Measurements from ENCODE around the gene RBM26. TPM values are rescaled to one million over a fixed set of nuclear protein-coding genes. Genes with fewer than 3 reads are reported as not detected.

Gene RBM26
- total and polyA plus RNA-seq, 2 experiments from 2014 or later, result 11.1 to 19.2 TPM

DNA sequence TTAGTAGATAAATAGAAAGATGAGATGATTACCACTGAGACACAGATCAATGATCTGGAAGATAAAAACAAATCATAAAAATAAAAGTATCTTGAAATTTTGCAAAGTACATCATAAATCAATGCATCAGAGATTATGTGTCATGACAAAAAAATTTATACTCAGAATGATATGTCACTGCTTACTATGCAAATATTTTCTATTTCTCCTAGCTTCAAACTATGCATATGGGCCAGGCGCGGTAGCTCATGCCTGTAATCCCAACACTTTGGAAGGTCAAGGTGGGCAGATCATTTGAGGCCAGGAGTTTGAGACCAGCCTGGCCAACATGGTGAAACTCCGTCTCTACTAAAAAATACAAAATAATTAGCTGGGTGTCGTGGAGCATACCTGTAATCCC lies 17.3 kb upstream of the RBM26 start:
- 87 to 89% methylated on average over 4 of the region's 4 CpGs for WGBS, 2 experiments (ENCODE audit: low coverage in 1 of 2, low lambda C conversion rate in 2 of 2, missing lambda C conversion rate in 2 of 2)
- no peaks in the 10 kb centered on the region for H3K9me3 ChIP-seq (ENCODE audit: low read depth)
- in situ Hi-C loops (cut with MboI), result loop anchor here (25.0 kb wide), 1 partner anchor 939 kb away; no protein-coding TSS in a partner anchor

DNA sequence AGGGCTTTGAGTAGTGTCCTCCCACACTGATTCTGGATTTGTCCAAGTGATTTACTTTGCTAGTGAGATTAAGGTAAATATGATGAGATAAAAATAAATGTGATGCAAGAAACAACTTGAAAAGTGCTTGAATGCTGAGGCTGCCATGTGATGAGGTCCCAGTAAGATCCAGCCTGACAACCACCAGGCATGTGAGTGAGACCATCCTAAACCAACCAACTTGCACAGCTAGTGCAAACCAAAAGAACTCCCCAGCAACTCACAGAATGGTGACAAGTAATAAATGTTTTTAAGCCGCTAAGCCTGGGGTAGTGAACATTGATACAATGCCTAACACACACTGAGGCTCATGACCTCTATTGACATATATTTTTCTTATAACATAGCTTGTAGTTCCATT lies 13.3 kb upstream of the RBM26 start:
- no peak for TF ChIP-seq EZH2phosphoT487 (IDR thresholded peaks at IDR 0.05; ENCODE audit: insufficient read depth, low read depth)

More for the DNA sequence above, 17.3 kb upstream of the RBM26 start:
- no peaks in the 10 kb centered on the region for H3K79me2 ChIP-seq (ENCODE audit: insufficient read depth)
- no peaks in the 10 kb centered on the region for H3K36me3 ChIP-seq (ENCODE audit: low read depth)
- H3K27ac ChIP-seq, result no peak overlapping the region
- no peaks in the 10 kb centered on the region for H3F3A ChIP-seq (ENCODE audit: insufficient read depth)
- no peak overlapping the region for H3K9ac ChIP-seq
- no peak overlapping the region for H3K4me3 ChIP-seq
- no peaks in the 10 kb centered on the region for H3K9me2 ChIP-seq (ENCODE audit: insufficient read depth)
- TF ChIP-seq EZH2 (IDR thresholded peaks at IDR 0.05; ENCODE audit: insufficient read depth, poor library complexity, severe bottlenecking), result no peak
- no peak for TF ChIP-seq EZH2phosphoT487 (IDR thresholded peaks at IDR 0.05; ENCODE audit: insufficient read depth, low read depth)
- DNase-seq, result no peak
- H3K27me3 ChIP-seq (replicated peaks; ENCODE audit: insufficient read depth), result no peaks in the 10 kb centered on the region
- H2AFZ ChIP-seq, result no peak overlapping the region
- no peaks in the 10 kb centered on the region for H4K20me1 ChIP-seq (ENCODE audit: insufficient read depth)
- H3K4me1 ChIP-seq (ENCODE audit: insufficient read depth), result peaks cover 5% of the 10 kb centered on the region; the same call in 1 of the 2 replicates
- H3K4me2 ChIP-seq (ENCODE audit: unreplicated experiment), result no peak overlapping the region

DNA sequence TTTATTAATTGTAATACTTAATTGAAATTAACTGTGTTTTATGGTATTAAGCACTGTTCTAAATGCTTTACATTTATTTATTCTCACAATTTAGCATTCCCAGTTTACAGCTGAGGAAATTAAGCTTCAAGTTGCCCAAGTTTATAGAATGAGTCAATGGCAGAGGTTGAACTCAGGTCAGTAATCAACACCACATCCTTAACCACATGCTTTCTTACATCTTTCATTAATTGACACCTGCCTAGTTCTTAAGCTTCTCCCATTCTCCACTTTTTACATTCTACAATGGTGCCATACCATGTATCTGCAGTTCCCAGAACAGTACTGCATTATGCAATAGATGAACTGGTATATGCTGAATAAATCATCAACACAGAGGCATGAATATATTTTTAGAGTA lies 11.7 kb upstream of the RBM26 start:
- Histone ChIP-seq H3K4me3 (no peak overlapping the region), H3K27me3 (replicated peaks; ENCODE audit: insufficient read depth) (no peaks in the 10 kb centered on the region), H3K4me1 (ENCODE audit: insufficient read depth) (no peaks in the 10 kb centered on the region), H3K36me3 (ENCODE audit: low read depth) (no peaks in the 10 kb centered on the region), H3K79me2 (ENCODE audit: insufficient read depth) (no peaks in the 10 kb centered on the region), H3K9me2 (ENCODE audit: insufficient read depth) (no peaks in the 10 kb centered on the region), H3K9ac (no peak overlapping the region), H3F3A (ENCODE audit: insufficient read depth) (no peaks in the 10 kb centered on the region), H2AFZ (no peak overlapping the region), H3K4me2 (ENCODE audit: unreplicated experiment) (no peak overlapping the region), H3K9me3 (ENCODE audit: low read depth) (no peaks in the 10 kb centered on the region), H3K27ac (no peak overlapping the region), H4K20me1 (ENCODE audit: insufficient read depth) (no peaks in the 10 kb centered on the region)
- TF ChIP-seq EZH2 (IDR thresholded peaks at IDR 0.05; ENCODE audit: insufficient read depth, poor library complexity, severe bottlenecking), result no peak
- TF ChIP-seq EZH2phosphoT487 (IDR thresholded peaks at IDR 0.05; ENCODE audit: insufficient read depth, low read depth), result no peak
- in situ Hi-C loops (cut with MboI), result loop anchor here (25.0 kb wide), 1 partner anchor 945 kb away; no protein-coding TSS in a partner anchor
- DNase-seq, result no peak

More for the DNA sequence above, 13.3 kb upstream of the RBM26 start:
- Histone ChIP-seq H3K27me3 (replicated peaks; ENCODE audit: insufficient read depth) (no peaks in the 10 kb centered on the region), H3K4me3 (no peak overlapping the region), H3K4me2 (ENCODE audit: unreplicated experiment) (no peak overlapping the region), H3K4me1 (ENCODE audit: insufficient read depth) (no peaks in the 10 kb centered on the region), H3K9me3 (ENCODE audit: low read depth) (no peaks in the 10 kb centered on the region), H3K9me2 (ENCODE audit: insufficient read depth) (no peaks in the 10 kb centered on the region), H2AFZ (no peak overlapping the region), H3F3A (ENCODE audit: insufficient read depth) (no peaks in the 10 kb centered on the region), H4K20me1 (ENCODE audit: insufficient read depth) (no peaks in the 10 kb centered on the region), H3K9ac (no peak overlapping the region), H3K36me3 (ENCODE audit: low read depth) (no peaks in the 10 kb centered on the region), H3K79me2 (ENCODE audit: insufficient read depth) (no peaks in the 10 kb centered on the region), H3K27ac (no peak overlapping the region)
- DNase-seq, result no peak
- 91 to 100% methylated on average over 1 of the region's 1 CpG for whole genome bisulfite sequencing, 2 experiments (ENCODE audit: low coverage in 1 of 2, low lambda C conversion rate in 2 of 2, missing lambda C conversion rate in 2 of 2)
- in situ Hi-C loops (cut with MboI), result loop anchor here (25.0 kb wide), 1 partner anchor 943 kb away; no protein-coding TSS in a partner anchor

DNA sequence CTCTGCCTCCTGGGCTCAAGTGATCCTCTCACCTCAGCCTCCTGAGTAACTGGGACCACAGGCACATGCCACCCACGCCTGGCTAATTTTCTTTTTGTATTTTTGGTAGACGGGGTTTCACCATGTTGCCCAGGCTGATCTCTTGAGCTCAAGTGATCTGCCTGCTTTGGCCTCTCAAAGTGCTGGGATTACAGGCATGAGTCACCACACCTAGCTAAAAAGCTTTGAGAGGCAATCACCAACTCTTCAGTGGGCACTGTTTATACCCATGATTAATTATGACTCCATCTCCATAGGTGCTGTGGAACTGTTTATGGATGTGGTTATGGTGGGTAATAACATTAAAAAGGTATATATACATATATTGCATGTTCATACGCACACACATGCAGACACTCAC lies 7.5 kb upstream of the RBM26 start:
- Histone ChIP-seq H4K20me1 (ENCODE audit: insufficient read depth) (no peaks in the 10 kb centered on the region), H2AFZ (no peak overlapping the region), H3K9me2 (ENCODE audit: insufficient read depth) (no peaks in the 10 kb centered on the region), H3K4me1 (ENCODE audit: insufficient read depth) (no peaks in the 10 kb centered on the region), H3K27me3 (replicated peaks; ENCODE audit: insufficient read depth) (no peaks in the 10 kb centered on the region), H3K36me3 (ENCODE audit: low read depth) (no peaks in the 10 kb centered on the region), H3K4me3 (no peak overlapping the region), H3K9ac (no peak overlapping the region), H3K9me3 (ENCODE audit: low read depth) (no peaks in the 10 kb centered on the region), H3K79me2 (ENCODE audit: insufficient read depth) (no peaks in the 10 kb centered on the region), H3F3A (ENCODE audit: insufficient read depth) (0 out of 2 replicates have a peak, but pooled peaks cover 4% of the 10 kb centered on the region), H3K27ac (no peak overlapping the region), H3K4me2 (ENCODE audit: unreplicated experiment) (no peak overlapping the region)
- DNase-seq, result no peak
- in situ Hi-C loops (cut with MboI), result loop anchor here (25.0 kb wide), 1 partner anchor 949 kb away; no protein-coding TSS in a partner anchor
- WGBS, 2 experiments (ENCODE audit: low coverage in 1 of 2, low lambda C conversion rate in 2 of 2, missing lambda C conversion rate in 2 of 2), result 90 to 98% methylated on average over 3 of the region's 3 CpGs
- TF ChIP-seq EZH2phosphoT487 (IDR thresholded peaks at IDR 0.05; ENCODE audit: insufficient read depth, low read depth), result no peak
- no peak for TF ChIP-seq EZH2 (IDR thresholded peaks at IDR 0.05; ENCODE audit: insufficient read depth, poor library complexity, severe bottlenecking)

DNA sequence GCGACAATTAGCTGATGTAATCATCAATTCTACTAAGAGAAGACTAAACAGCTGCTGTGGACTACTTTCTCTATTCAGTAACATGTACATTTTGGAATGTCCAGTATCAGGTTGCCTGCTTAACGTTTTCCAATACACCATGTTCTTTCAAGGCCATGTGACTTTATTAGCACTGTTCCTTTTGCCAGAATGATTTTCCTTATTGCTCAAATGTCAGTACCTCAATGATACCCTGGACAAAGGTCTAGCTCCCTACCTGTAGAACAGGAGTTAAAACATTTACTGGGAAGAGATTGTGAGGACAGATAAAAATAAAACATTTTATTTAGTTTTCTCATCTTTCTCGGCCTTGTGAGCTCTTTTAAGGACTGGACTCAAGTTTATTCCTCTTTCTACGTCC lies 3.8 kb upstream of the RBM26 start:
- TF ChIP-seq EZH2phosphoT487 (IDR thresholded peaks at IDR 0.05; ENCODE audit: insufficient read depth, low read depth) (no peak), EZH2 (IDR thresholded peaks at IDR 0.05; ENCODE audit: insufficient read depth, poor library complexity, severe bottlenecking) (no peak)
- Histone ChIP-seq H3K36me3 (ENCODE audit: low read depth) (no peaks in the 10 kb centered on the region), H3K9me2 (ENCODE audit: insufficient read depth) (no peaks in the 10 kb centered on the region), H3K4me3 (no peak overlapping the region), H3K4me1 (ENCODE audit: insufficient read depth) (peaks cover 9% of the 10 kb centered on the region; the same call in 1 of the 2 replicates), H3K27me3 (replicated peaks; ENCODE audit: insufficient read depth) (no peaks in the 10 kb centered on the region), H3K27ac (no peak overlapping the region), H3K9ac (no peak overlapping the region), H3F3A (ENCODE audit: insufficient read depth) (0 out of 2 replicates have a peak, but pooled peaks cover 4% of the 10 kb centered on the region), H4K20me1 (ENCODE audit: insufficient read depth) (no peaks in the 10 kb centered on the region), H3K9me3 (ENCODE audit: low read depth) (no peaks in the 10 kb centered on the region), H3K79me2 (ENCODE audit: insufficient read depth) (peaks cover 31% of the 10 kb centered on the region), H2AFZ (no peak overlapping the region), H3K4me2 (ENCODE audit: unreplicated experiment) (no peak overlapping the region)
- DNase-seq, result no peak
- in situ Hi-C loops (cut with MboI), result loop anchor here (25.0 kb wide), 1 partner anchor 952 kb away; no protein-coding TSS in a partner anchor
- 42 to 45% methylated on average over 4 of the region's 4 CpGs for WGBS, 2 experiments (ENCODE audit: low coverage in 1 of 2, low lambda C conversion rate in 2 of 2, missing lambda C conversion rate in 2 of 2)
